GM12878 (cell line): Measurements from ENCODE around the gene GTPBP6. TPM values are rescaled to one million over a fixed set of nuclear protein-coding genes. Genes with fewer than 3 reads are reported as not detected.

ENCODE experiments used
- ATAC-seq: fragments of 200-7000 bp; cut with Tn5 transposase; 3 replicates; pipeline ENCODE4 v1.9.1; 2020; ENCODE audit warnings: mild to moderate bottlenecking, moderate library complexity
- BruUV-seq: library from RNA; stranded (reverse); fragments of 400-500 nt; replicated peaks from 2 replicates; lab custom pipeline; 2021; lab: Mats Ljungman, UMichigan
- CTCF ChIA-PET: fragments of 300-600 bp; sonication (Branson Sonifier 250); formaldehyde crosslinking; extraction: SDS; loops from one replicate; lab custom pipeline; 2021; ENCODE audit warnings: inconsistent platforms; lab: Yijun Ruan, JAX
- POLR2A ChIA-PET: fragments of 350-600 bp; formaldehyde crosslinking; extraction: SDS; loops from one replicate; lab custom pipeline; 2021; ENCODE audit warnings: inconsistent platforms; lab: Charles Lee
- RAD21 ChIA-PET: fragments of 300-600 bp; sonication (Branson Sonifier 250); formaldehyde crosslinking; loops from one replicate; lab custom pipeline; 2023; ENCODE audit warnings: antibody characterized with exemption; ENCODE audit not compliant: unreplicated experiment; lab: Charles Lee
- SMC1A ChIA-PET: fragments of 300-600 bp; sonication (Branson Sonifier 250); formaldehyde crosslinking; loops from one replicate; lab custom pipeline; 2023; ENCODE audit not compliant: unreplicated experiment, uncharacterized antibody; lab: Charles Lee
- DNase-seq: peaks from one replicate; pipeline ENCODE4 v3.0.0-alpha.2; 2011; ENCODE audit warnings: low read depth, low spot score
- FAIRE-seq: peaks from 3 replicates; lab custom pipeline; 2011; peaks lifted over from hg19 to GRCh38; lab: Jason Lieb, UNC
- H2AFZ ChIP-seq: 2 replicates; pipeline ENCODE4 v1.6.0; 2011; ENCODE audit warnings: low read depth, low read length, control low read depth; ENCODE audit not compliant: control insufficient read depth
- H3K27ac ChIP-seq: 2 replicates; pipeline ENCODE4 v1.5.1; 2011; ENCODE audit warnings: control low read depth; ENCODE audit not compliant: control insufficient read depth, insufficient read depth
- H3K27me3 ChIP-seq, 2 experiments: replicated peaks in 1 of 2; 2 replicates each; pipeline versions ENCODE4 v1.6.0 to v1.6.1; 2011; ENCODE audit warnings: low read length in 1 of 2; ENCODE audit not compliant: control insufficient read depth in 2 of 2, insufficient read depth in 2 of 2
- H3K36me3 ChIP-seq, 2 experiments: 2 replicates each; pipeline ENCODE4 v1.5.1; 2011; ENCODE audit warnings: low read length in 1 of 2; ENCODE audit not compliant: control insufficient read depth in 2 of 2, insufficient read depth in 2 of 2
- H3K4me1 ChIP-seq: 2 replicates; pipeline ENCODE4 v1.6.1; 2011; ENCODE audit warnings: mild to moderate bottlenecking, low read length, moderate library complexity, mixed read lengths; ENCODE audit not compliant: control insufficient read depth, insufficient read depth
- H3K4me2 ChIP-seq: 2 replicates; pipeline ENCODE4 v1.6.0; 2011; ENCODE audit warnings: control low read depth; ENCODE audit not compliant: control insufficient read depth, insufficient read depth
- H3K4me3 ChIP-seq: fragments of 200-600 bp; sonication (generic); 2 replicates; pipeline ENCODE4 v1.5.1; 2016
- H3K79me2 ChIP-seq: 2 replicates; pipeline ENCODE4 v1.6.0; 2011; ENCODE audit warnings: low read length; ENCODE audit not compliant: control insufficient read depth, insufficient read depth
- H3K9ac ChIP-seq: 2 replicates; pipeline ENCODE4 v1.8.0; 2011; ENCODE audit warnings: low read length, control low read depth, mixed read lengths; ENCODE audit not compliant: control insufficient read depth, insufficient read depth
- H3K9me3 ChIP-seq: replicated peaks from 3 replicates; pipeline ENCODE4 v1.5.1; 2011; ENCODE audit warnings: mild to moderate bottlenecking, low read length; ENCODE audit not compliant: control insufficient read depth, insufficient read depth
- H4K20me1 ChIP-seq: 2 replicates; pipeline ENCODE4 v1.6.0; 2011; ENCODE audit not compliant: control insufficient read depth, insufficient read depth
- E2F4 ChIP-seq: IDR thresholded peaks from 2 replicates; pipeline ENCODE4 v1.6.1; 2012; ENCODE audit warnings: low read depth, low read length, improper control_type of control experiment
- EGR1 ChIP-seq, 2 experiments: IDR thresholded peaks; 1 replicate in 1 of 2; 2 replicates in 1 of 2; pipeline ENCODE4 v1.6.1; 2011 to 2012; ENCODE audit warnings: low read depth in 2 of 2, low read length in 2 of 2, borderline replicate concordance in 1 of 2, mild to moderate bottlenecking in 1 of 2, moderate library complexity in 1 of 2
- ELK1 ChIP-seq: IDR thresholded peaks from 2 replicates; pipeline ENCODE4 v1.6.1; 2012; ENCODE audit warnings: low read depth, low read length, improper control_type of control experiment
- MLLT1 ChIP-seq: fragments of 450-650 bp; IDR thresholded peaks from 2 replicates; pipeline ENCODE4 v1.6.1; 2016; ENCODE audit warnings: mild to moderate bottlenecking
- MTA2 ChIP-seq: fragments of 450-650 bp; IDR thresholded peaks from 2 replicates; pipeline ENCODE4 v1.6.1; 2016; ENCODE audit warnings: low read depth, mild to moderate bottlenecking, moderate library complexity
- POU2F2 ChIP-seq: IDR thresholded peaks from 3 replicates; pipeline ENCODE4 v1.6.1; 2011; ENCODE audit warnings: low read depth, mild to moderate bottlenecking, low read length, borderline replicate concordance
- SMARCA5 ChIP-seq: fragments of 450-650 bp; IDR thresholded peaks from 2 replicates; pipeline ENCODE4 v1.6.1; 2017; ENCODE audit warnings: mild to moderate bottlenecking
- STAT3 ChIP-seq: IDR thresholded peaks from 2 replicates; pipeline ENCODE4 v1.6.1; 2011; ENCODE audit warnings: low read depth, low read length, improper control_type of control experiment
- ZNF207 ChIP-seq: fragments of 450-650 bp; IDR thresholded peaks from 2 replicates; pipeline ENCODE4 v1.6.1; 2014; ENCODE audit warnings: antibody characterized with exemption, mild to moderate bottlenecking, borderline replicate concordance
- WGBS: methylation state at CpG from one replicate; pipeline ENCODE4 v1.1.6; 2016; ENCODE audit warnings: low lambda C conversion rate; ENCODE audit not compliant: insufficient replicate concordance, insufficient coverage; ENCODE audit errors: missing lambda C conversion rate; 5-methylcytosine and 5-hydroxymethylcytosine counted together
- in situ Hi-C: fragments of 300-500 bp; cut with MboI; formaldehyde crosslinking; loops from 9 replicates; pipeline ENCODE4 v1.14.3; 2018; ENCODE audit warnings: mixed read lengths
- intact Hi-C: fragments of 100-400 bp; cut with micrococcal nuclease; formaldehyde crosslinking; loops from one replicate; pipeline ENCODE4 v1.14.2; 2022; ENCODE audit not compliant: unreplicated experiment
- polyA plus RNA-seq, 11 experiments: library from polyadenylated mRNA; depleted of rRNA in 4 of 11; unstranded in 6 of 11; stranded (reverse) in 5 of 11; fragments of >200 nt; fragmentation: Nextera tagmentation in 4 of 11; fragmentation: Illumina TruSeq in 1 of 11; extraction: Ambion mirVana in 4 of 11; extraction: Trizol in 1 of 11; gene quantifications; 1 replicate in 1 of 11; 2 replicates in 10 of 11; pipeline versions ENCODE4 v1.2.1 to v1.2.3, GENCODE V29; 2011 to 2016; ENCODE audit warnings: inconsistent platforms in 2 of 11, missing spikeins in 2 of 11, low read depth in 1 of 11
- total RNA-seq, 4 experiments: library from RNA; depleted of rRNA in 3 of 4; stranded (reverse); fragments of >200 nt in 3 of 4; fragmentation: Illumina TruSeq in 1 of 4; extraction: Trizol in 1 of 4; gene quantifications; 2 replicates each; pipeline versions ENCODE4 v1.2.1 to v1.2.3, GENCODE V29; 2013 to 2021

Gene GTPBP6
- total and polyA plus RNA-seq, 10 of the 15 experiments (the other 5 are each of a cell fraction or from before 2014, with no cell fraction given), result 0.31 to 71.0 (median 21.1) TPM

- Histone ChIP-seq H3K4me2 (peak overlapping the region; percentile 4; the same call in 1 of the 2 replicates), H2AFZ (no peak overlapping the region), H3K27ac (no peak overlapping the region; the same call in 1 of the 2 replicates), H3K4me3 (peak overlapping the region; percentile 73), H3K36me3 (peaks cover 0 to 8% of the 10 kb centered on the region in 2 experiments; a peak in 3 of 4 replicates), H3K9me3 (no peaks in the 10 kb centered on the region), H3K9ac (no peak overlapping the region), H3K4me1 (peaks cover 7% of the 10 kb centered on the region), H3K79me2 (peaks cover 14% of the 10 kb centered on the region), H4K20me1 (no peaks in the 10 kb centered on the region), H3K27me3 (no peaks in the 10 kb centered on the region)
- no TSS peak for BruUV-seq
- TF ChIP-seq STAT3 (no peak), MLLT1 (no peak), POU2F2 (no peak), MTA2 (no peak), EGR1 (IDR thresholded peaks at IDR 0.05; ENCODE audit: borderline replicate concordance in 1 of 2, low read depth in 2 of 2, low read length in 2 of 2) (peak in 1 of 2 experiments; percentile 75; a peak in 1 of 3 replicates), E2F4 (no peak), ELK1 (no peak), ZNF207 (no peak), SMARCA5 (no peak)
- ChIA-PET CTCF (no interaction called here), RAD21 (no interaction called here), SMC1A (no interaction called here), POLR2A (no interaction called here)
- in situ Hi-C loops, result no loop called here
- DNase-seq (no peak), ATAC-seq (no peak), FAIRE-seq (no peak)
- WGBS, result 57% methylated on average over 7 of the region's 28 CpGs
- intact Hi-C loops, result loop anchor here (2.0 to 10.0 kb wide), 4 partner anchors 35 to 1135 kb away; partner anchors contain the start of genes ASMTL, PLCXD1 and PPP2R3B
Measured at GRCh38 chrX:317424-318067, 1.1 kb downstream of the GTPBP6 start.
